GM12892 (cell line): ENCODE results near the gene P2RX2.
"Not testable (repeated sequence)": the region's sequence is repeated elsewhere in the genome, so short reads cannot be mapped to it uniquely, and the experiment has no call there.

Experiments used
- DNase-seq: peaks from one replicate; pipeline ENCODE4 v3.0.0; 2011; ENCODE audit not compliant: insufficient read length
- FAIRE-seq: peaks from 2 replicates; lab custom pipeline; 2011; peaks lifted over from hg19 to GRCh38; lab: Jason Lieb, UNC
- POLR2A ChIP-seq: IDR thresholded peaks from 2 replicates; pipeline ENCODE4 v1.6.1; 2011; ENCODE audit warnings: low read depth, low read length, control low read depth
- POLR2AphosphoS5 ChIP-seq: IDR thresholded peaks from 2 replicates; pipeline ENCODE4 v1.6.1; 2011; ENCODE audit warnings: low read depth, low read length, control low read depth
- TAF1 ChIP-seq: IDR thresholded peaks from 2 replicates; pipeline ENCODE4 v1.6.1; 2011; ENCODE audit warnings: low read depth, mild to moderate bottlenecking, control low read depth, low read length, borderline replicate concordance

The P2RX2 gene

DNA sequence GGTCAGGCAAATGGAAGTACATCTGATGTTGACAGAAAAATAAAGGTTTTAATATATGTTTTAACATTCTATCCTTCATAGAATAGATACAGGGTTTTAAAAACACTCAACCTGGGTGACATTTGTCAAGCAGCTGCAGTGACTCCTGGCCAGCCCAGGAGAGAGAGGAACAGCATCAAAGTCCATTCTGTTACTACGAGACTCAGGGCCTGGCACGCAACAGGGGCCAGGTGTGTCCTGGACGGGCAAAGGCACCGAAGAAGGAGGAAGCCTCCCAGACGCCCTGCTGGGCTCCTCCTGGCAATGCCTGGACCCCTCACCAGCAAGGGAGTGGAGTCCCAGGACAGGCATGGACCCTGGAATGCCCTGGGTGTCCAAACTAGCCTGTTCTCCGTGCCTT, 30.3 kb upstream of the P2RX2 start:
- FAIRE-seq (no peak), DNase-seq (no peak)
- TF ChIP-seq POLR2AphosphoS5 (no peak), TAF1 (no peak), POLR2A (no peak)

DNA sequence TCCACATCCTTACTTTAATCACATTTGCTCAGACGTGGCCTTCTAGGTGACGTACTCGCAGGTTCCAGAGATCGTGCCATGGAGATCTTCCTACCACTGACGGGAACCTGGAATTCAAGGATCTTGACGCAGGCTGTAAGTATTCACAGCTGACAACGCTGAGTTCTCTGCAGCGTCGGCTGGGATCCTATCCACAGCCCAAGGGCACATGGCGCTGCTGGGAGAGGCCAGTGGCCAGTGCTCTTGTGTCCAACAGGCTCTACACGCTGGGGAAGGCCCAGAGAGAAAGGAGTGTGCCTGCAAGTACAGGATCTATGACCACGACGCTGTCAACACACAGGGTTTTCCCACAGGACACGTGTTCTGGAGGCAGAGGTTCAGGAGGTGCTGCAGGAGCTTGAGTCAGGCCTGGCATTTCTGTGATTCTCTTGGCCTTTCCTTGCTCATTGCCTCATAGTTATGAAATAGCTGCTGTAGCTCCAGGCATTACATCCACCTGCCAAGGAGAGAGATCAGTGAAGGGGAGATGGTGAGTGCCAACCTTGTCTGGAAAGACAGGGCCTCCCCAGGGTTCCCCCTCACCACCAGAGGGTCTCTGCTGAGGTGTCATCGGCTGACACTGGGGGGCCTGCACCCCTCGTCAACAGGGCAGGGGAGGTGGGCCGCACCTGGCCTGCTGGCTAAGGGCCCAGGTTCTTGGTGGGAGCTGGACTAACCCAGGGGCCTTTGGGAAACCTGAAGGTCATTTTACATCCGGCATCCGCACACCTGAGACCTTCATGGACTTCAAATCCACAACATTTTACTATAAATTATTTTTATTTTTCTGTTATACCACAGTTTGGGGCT, 29.5 kb upstream of the P2RX2 start:
- FAIRE-seq: no peak
- TF ChIP-seq POLR2AphosphoS5 (no peak), POLR2A (no peak), TAF1 (no peak)

DNA sequence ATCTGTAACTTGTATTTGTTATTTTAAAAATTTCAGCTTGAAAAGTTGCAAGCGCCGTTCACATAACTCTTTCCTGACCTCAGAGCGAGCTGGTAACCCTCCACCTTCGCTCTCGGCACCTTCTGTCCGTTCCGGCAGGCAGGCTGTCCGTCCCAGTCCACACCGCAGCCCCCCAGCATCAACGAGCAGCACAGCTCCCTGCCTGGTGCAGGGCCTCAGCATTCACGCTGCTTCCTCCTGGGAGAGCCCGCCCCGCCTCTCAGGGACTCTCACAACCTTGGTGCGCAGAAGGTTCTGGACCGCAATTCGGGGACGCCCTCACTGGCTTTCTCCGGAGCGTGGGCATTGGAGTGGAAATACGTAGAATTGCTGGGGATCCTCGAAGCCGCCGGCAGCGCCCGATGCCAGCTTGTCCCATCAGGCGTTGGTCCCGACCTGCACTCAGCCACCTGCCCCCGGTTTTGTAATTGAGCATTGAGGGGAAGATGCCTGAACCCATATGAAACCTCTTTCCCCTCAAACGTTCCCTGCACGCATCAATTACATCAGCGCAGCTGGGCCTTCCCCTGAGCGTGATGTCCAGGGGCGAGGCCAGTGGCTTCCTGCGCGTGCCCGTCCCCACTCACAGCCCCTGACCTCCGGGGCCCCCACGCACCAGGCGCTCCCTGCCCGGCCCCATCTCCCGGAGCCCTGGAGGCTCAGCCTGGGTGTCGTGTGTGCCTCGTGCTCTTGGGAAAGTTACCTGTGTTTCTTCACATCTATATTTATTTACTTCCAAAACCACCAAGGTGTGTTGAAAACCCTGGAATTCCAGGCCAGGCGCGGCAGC, 27.3 kb upstream of the P2RX2 start:
- no peak for FAIRE-seq
- DNase-seq: no peak
- TF ChIP-seq TAF1 (no peak), POLR2A (no peak)

More for the DNA sequence above, 29.5 kb upstream of the P2RX2 start:
- DNase-seq: no peak

DNA sequence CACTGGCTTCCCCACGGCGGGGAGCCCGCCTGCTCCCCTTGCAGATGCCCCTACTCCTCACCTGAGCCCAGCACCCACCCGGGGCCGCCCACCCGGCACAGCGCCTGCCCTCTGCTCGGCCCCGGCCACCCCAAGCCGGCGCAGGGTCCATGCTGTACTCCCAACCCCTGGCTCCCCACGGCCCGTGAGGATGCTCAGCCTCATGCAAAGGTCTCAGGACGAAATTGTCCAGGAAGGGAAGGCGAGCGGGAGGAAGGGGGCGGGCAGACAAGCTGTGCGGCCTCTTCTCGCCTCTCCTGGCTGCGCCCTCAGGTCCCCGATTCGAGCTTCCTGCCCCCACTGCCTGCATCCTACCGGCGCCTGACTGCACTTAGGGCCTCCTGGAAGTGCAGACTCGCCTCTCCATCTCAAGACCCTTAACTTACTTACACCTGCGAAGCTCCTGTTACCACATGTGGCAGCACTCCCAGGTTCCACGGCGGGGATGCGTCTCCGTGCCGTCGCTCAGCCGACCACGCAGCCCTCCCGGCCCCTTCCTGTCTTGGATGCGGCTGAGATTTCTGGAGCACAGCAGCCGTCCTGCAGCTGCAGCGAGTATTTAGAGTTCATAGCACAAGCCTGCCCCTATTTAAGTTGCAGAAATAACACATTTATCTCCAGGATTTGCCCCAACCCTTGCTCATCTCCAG, 26.1 kb upstream of the P2RX2 start:
- no peak for DNase-seq
- no peak for TF ChIP-seq POLR2AphosphoS5
- TF ChIP-seq TAF1: no peak
- TF ChIP-seq POLR2A: no peak
- no peak for FAIRE-seq

DNA sequence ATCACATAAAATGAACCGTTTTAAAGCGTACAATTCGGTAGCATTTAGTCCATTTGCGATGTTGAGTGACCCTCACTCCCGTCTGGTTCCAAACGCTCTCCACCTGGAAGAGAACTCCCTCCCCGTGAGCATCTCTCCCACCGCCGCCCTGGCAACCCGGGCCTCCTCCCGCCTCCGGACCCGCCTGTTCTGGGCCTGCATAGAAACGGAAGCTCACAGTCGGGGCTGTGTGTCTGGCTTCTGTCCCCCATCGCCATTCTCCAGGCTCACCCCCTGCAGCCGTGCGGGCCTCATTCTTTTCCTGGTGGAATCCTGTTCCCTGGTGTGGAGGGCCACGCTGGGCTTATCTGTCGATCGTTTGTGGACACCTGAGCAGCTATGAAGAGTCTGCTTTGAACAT, 25.5 kb upstream of the P2RX2 start:
- FAIRE-seq: no peak
- DNase-seq: no peak
- TF ChIP-seq POLR2A: no peak
- TF ChIP-seq TAF1: no peak
- no peak for TF ChIP-seq POLR2AphosphoS5

DNA sequence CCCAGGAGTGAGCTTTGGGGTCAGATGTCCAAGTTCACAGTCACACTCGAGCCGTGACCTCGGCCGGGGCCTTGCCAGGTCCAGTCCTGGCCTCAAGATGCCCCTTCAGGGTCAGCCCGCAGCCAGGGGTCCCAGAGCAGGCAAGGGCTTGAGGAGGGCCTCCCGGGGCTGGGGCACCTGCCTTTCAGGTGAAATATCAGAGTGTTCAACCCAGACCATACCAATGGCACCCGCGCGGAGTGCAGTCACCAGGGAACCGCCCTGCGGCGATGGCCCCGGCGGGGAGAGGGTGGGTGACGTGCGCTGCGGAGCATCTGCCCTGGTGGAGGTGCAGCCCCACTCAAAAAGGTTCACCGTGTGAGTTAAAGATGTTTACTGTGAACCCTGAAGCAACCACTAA, 25.1 kb upstream of the P2RX2 start:
- TF ChIP-seq POLR2A (no peak), TAF1 (no peak), POLR2AphosphoS5 (no peak)
- no peak for DNase-seq

DNA sequence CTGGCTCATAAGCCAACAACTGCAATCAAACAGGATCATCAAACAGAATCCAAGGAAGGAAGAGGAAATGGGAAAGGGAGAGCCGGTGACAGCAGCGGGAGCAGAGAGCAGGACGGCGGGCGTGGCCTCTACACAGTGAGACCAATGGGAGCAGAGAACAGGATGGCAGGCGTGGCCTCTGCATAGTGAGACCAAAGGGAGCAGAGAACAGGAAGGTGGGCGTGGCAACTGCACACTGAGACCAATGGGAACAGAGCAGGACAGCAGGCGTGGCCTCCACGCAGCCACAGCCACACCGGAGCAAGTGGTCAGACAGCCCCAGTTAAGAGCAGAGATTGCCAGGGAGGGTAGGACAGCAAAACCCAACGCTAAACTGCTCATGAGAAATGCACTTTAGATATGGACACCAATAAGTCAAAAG, 24.6 kb upstream of the P2RX2 start:
- TF ChIP-seq TAF1 (no peak), POLR2A (no peak), POLR2AphosphoS5 (no peak)
- no peak for DNase-seq
- no peak for FAIRE-seq

More for the DNA sequence above, 25.1 kb upstream of the P2RX2 start:
- no peak for FAIRE-seq

DNA sequence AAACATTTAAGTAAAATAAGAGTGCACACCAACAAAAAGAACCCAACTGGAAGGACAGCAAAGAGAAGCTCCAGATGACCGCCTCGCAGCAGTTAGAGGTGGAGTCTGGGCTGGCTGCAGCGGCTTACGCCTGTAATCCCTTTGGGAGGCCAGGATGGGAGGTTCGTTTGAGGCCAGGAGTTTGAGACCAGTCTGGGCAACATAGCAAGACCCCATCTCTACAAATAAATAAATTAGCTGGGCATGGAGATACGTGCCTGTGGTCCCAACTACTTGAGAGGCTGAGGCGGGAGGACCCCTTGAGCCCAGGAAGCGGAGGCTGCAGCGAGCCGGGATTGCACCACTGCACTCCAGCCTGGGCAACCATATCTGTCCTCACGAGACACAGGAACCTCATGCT, 23.4 kb upstream of the P2RX2 start:
- FAIRE-seq: no peak
- DNase-seq: no peak
- TF ChIP-seq POLR2AphosphoS5: no peak
- TF ChIP-seq POLR2A: no peak
- no peak for TF ChIP-seq TAF1

DNA sequence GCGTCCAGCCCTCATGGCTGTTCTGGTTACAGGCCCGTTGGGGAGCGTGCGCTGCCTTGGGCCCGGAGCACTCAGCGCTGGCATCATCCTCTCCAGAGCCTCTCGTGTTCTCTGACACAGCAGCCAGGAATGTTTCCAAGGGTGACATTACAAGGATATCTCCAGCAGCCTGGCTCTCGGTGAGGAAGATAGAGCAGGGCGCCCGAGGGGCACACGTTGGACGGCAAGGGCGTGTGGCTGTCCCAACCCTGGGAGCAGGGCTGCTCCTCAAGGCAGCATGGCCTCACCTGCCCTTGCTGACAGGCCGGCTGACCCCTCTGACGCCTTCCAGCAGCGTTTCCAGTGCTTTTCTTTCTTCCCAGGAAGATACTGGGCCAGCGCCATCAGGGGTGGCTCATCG, 22.6 kb upstream of the P2RX2 start:
- TF ChIP-seq POLR2A: no peak
- no peak for TF ChIP-seq POLR2AphosphoS5
- no peak for TF ChIP-seq TAF1
- FAIRE-seq (no peak), DNase-seq (no peak)

DNA sequence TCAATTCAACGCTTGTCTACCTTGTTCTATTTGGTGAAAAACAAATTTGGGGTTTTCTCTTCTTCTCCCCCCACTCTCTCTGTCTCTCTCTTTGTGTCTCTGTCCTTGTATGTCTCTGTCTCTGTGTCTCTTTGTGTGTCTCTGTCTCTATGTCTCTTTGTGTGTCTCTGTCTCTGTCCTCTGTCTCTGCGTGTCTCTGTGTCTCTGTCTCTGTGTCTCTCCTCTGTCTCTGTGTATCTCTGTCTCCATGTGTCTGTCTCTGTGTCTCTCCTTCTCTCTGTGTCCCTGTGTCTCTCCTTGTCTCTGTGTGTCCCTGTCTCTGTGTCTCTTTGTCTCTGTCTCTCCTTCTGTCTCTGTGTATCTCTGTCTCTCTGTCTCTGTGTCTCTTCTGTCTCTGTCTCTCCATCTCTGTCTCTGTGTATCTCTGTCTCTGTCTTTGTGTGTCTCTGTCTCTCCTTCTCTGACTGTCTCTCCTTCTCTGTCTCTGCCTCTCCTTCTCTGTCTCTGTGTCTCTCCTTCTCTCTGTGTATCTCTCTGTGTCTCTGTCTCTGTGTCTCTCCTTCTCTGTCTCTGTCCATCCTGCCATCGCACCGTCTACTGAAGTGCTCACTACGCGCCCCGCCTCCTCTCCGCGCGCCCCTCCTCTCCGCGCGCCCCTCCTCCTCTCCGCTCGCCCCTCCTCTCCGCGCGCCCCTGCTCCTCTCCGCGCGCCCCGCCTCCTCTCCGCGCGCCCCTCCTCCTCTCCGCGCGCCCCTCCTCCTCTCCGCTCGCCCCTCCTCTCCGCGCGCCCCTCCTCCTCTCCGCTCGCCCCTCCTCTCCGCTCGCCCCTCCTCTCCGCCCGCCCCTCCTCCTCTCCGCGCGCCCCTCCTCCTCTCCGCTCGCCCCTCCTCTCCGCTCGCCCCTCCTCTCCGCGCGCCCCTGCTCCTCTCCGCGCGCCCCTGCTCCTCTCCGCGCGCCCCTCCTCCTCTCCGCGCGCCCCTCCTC, 21.0 kb upstream of the P2RX2 start:
- no peak for TF ChIP-seq TAF1
- no peak for TF ChIP-seq POLR2A
- TF ChIP-seq POLR2AphosphoS5: no peak
- DNase-seq (no peak), FAIRE-seq (no peak)

DNA sequence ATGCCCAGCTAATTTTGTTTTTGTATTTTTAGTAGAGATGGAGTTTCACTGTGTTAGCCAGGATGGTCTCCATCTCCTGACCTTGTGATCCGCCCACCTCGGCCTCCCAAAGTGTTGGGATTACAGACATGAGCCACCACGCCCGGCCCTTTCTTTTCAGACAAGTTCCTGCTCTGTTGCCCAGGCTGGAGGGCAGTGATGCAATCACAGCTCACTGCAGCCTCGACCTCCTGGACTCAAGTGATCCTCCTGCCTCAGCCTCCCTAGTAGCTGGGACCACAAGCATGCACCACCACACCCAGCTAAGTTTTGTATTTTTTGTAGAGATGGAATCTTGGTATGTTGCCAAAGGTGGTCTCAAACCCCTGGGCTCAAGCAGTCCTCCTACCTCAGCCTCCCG, 19.1 kb upstream of the P2RX2 start:
- DNase-seq, FAIRE-seq: not testable (repeated sequence)
